GM18507 (cell line): ENCODE measurements around the gene TMEM218.
A peak's percentile ranks its signal among the peaks of the same experiment; 100 is the strongest.
"Not testable (repeated sequence)": the region's sequence is repeated elsewhere in the genome, so short reads cannot be mapped to it uniquely, and the experiment has no call there.

Experiments
- DNase-seq: peaks from one replicate; pipeline ENCODE4 v3.0.0; 2011; ENCODE audit warnings: low read depth; ENCODE audit not compliant: insufficient read length; ENCODE audit errors: extremely low spot score
- FAIRE-seq: peaks from 2 replicates; lab custom pipeline; 2011; peaks lifted over from hg19 to GRCh38; lab: Jason Lieb, UNC

TMEM218 gene

GRCh38 chr11:125062931-125063428 lies 48.4 kb downstream of the TMEM218 start, which contains the start of gene SLC37A2:
TSS of gene SLC37A2 (plus strand) at chr11:125063305. CDS start at chr11:125063368, 63 bp downstream.
- FAIRE-seq (peak; percentile 98), DNase-seq (peak; percentile 71)

- no peak for FAIRE-seq
- DNase-seq, result no peak
Measured at GRCh38 chr11:125062218-125062930, 49.1 kb downstream of the TMEM218 start.

GRCh38 chr11:125061281-125061680 lies 50.1 kb downstream of the TMEM218 start:
- no peak for FAIRE-seq
- DNase-seq, result no peak

GRCh38 chr11:125057693-125058016 lies 53.8 kb downstream of the TMEM218 start:
- FAIRE-seq (no peak), DNase-seq (no peak)

GRCh38 chr11:125056931-125057692 lies 54.3 kb downstream of the TMEM218 start:
- FAIRE-seq, result no peak
- DNase-seq, result no peak

- DNase-seq, FAIRE-seq: not testable (repeated sequence)
Measured at GRCh38 chr11:125056111-125056510, 55.3 kb downstream of the TMEM218 start.

- DNase-seq (no peak), FAIRE-seq (no peak)
Measured at GRCh38 chr11:125055107-125055715, 56.2 kb downstream of the TMEM218 start.

- FAIRE-seq (no peak), DNase-seq (no peak)
Measured at GRCh38 chr11:125053167-125053566, 58.3 kb downstream of the TMEM218 start.

GRCh38 chr11:125052047-125052446 lies 59.4 kb downstream of the TMEM218 start:
- DNase-seq (no peak), FAIRE-seq (no peak)

- FAIRE-seq (no peak), DNase-seq (no peak)
Measured at GRCh38 chr11:125049164-125049792, 62.1 kb downstream of the TMEM218 start.
